NB4 (cell line): ENCODE data around the gene FAM186B.

Experiments used
- DNase-seq: peaks from one replicate; pipeline ENCODE4 v3.0.0; 2010; ENCODE audit warnings: low read depth
- H3K4me3 ChIP-seq: one replicate; pipeline ENCODE4 v1.5.1; 2011; ENCODE audit warnings: mild to moderate bottlenecking, low read depth, low read length, moderate library complexity
- CTCF ChIP-seq: IDR thresholded peaks from one replicate; pipeline ENCODE4 v1.5.1; 2012; ENCODE audit warnings: low read depth, low read length
- MAX ChIP-seq: IDR thresholded peaks from 2 replicates; pipeline ENCODE4 v1.6.1; 2011; ENCODE audit warnings: low read depth, low read length
- MYC ChIP-seq: IDR thresholded peaks from 2 replicates; pipeline ENCODE4 v1.6.1; 2011; ENCODE audit warnings: low read depth, low read length
- POLR2A ChIP-seq: IDR thresholded peaks from 2 replicates; pipeline ENCODE4 v1.6.1; 2011; ENCODE audit warnings: mild to moderate bottlenecking; ENCODE audit not compliant: insufficient read length; ENCODE audit errors: extremely low read depth

Gene FAM186B

GRCh38 chr12:49556391-49557186 lies 48.9 kb downstream of the FAM186B start:
- no peak for DNase-seq

GRCh38 chr12:49555631-49556390 lies 49.6 kb downstream of the FAM186B start:
- TF ChIP-seq MYC (no peak), CTCF (no peak), POLR2A (no peak), MAX (no peak)
- H3K4me3 ChIP-seq: no peak overlapping the region
- DNase-seq: no peak

More at GRCh38 chr12:49556391-49557186, 48.9 kb downstream of the FAM186B start:
- H3K4me3 ChIP-seq: no peak overlapping the region
- no peak for TF ChIP-seq CTCF
- TF ChIP-seq MAX: no peak
- no peak for TF ChIP-seq MYC
- no peak for TF ChIP-seq POLR2A

GRCh38 chr12:49554266-49554665 lies 51.2 kb downstream of the FAM186B start:
- TF ChIP-seq MYC (no peak), POLR2A (no peak), CTCF (no peak), MAX (no peak)
- no peak for DNase-seq
- no peak overlapping the region for H3K4me3 ChIP-seq

- no peak overlapping the region for H3K4me3 ChIP-seq
- no peak for TF ChIP-seq MAX
- TF ChIP-seq CTCF: peak; percentile 52
- TF ChIP-seq POLR2A: no peak
- TF ChIP-seq MYC: no peak
- DNase-seq: peak; percentile 50
Observed at GRCh38 chr12:49553512-49554088, 51.8 kb downstream of the FAM186B start.

GRCh38 chr12:49552899-49553298 lies 52.5 kb downstream of the FAM186B start:
- TF ChIP-seq POLR2A: no peak
- no peak for TF ChIP-seq CTCF
- no peak for TF ChIP-seq MYC
- TF ChIP-seq MAX: no peak
- DNase-seq: no peak

More at GRCh38 chr12:49552899-49553298, 52.5 kb downstream of the FAM186B start:
- H3K4me3 ChIP-seq: no peak overlapping the region
